SK-N-SH (cell line): ENCODE results near the gene HP. TPM values are rescaled to one million over a fixed set of nuclear protein-coding genes. Genes with fewer than 3 reads are reported as not detected.

Source experiments
- CTCF ChIA-PET: fragments of 300-600, 350-600 bp; formaldehyde crosslinking; extraction: SDS; loops from one replicate; lab custom pipeline; 2021; lab: Yijun Ruan, JAX
- POLR2A ChIA-PET: fragments of 350-600 bp; sonication (Branson Sonifier 250); formaldehyde crosslinking; extraction: SDS; loops from one replicate; lab custom pipeline; 2020; ENCODE audit warnings: antibody characterized with exemption, inconsistent platforms; lab: Yijun Ruan, JAX
- DNase-seq: peaks from one replicate; pipeline ENCODE4 v3.0.0; 2012
- H2AFZ ChIP-seq: fragments of 200-600 bp; sonication (generic); 2 replicates; pipeline ENCODE4 v1.8.1; 2016; ENCODE audit warnings: antibody characterized with exemption, mild to moderate bottlenecking, low read depth
- H3F3A ChIP-seq: fragments of 200-600 bp; sonication (generic); replicated peaks from 2 replicates; pipeline ENCODE3; 2016; ENCODE audit warnings: antibody characterized with exemption, mild to moderate bottlenecking; ENCODE audit not compliant: insufficient read depth
- H3K27ac ChIP-seq, 2 experiments: fragments of 200-500 bp in 1 of 2; fragments of 200-600 bp in 1 of 2; sonication (Bioruptor generic) in 1 of 2; sonication (generic), shearing (Covaris generic) in 1 of 2; 2 replicates each; pipeline versions ENCODE4 v1.5.1 to v1.6.1; 2014 to 2016; ENCODE audit warnings: low read depth in 2 of 2, inconsistent platforms in 1 of 2, low read length in 1 of 2, mild to moderate bottlenecking in 1 of 2, mixed read lengths in 1 of 2
- H3K27me3 ChIP-seq: fragments of 200-600 bp; sonication (generic), shearing (Covaris generic); 2 replicates; pipeline ENCODE4 v1.6.1; 2016; ENCODE audit warnings: mixed run types; ENCODE audit not compliant: insufficient read depth
- H3K36me3 ChIP-seq, 2 experiments: fragments of 200-500 bp in 1 of 2; fragments of 200-600 bp in 1 of 2; sonication (Bioruptor generic) in 1 of 2; sonication (generic) in 1 of 2; replicated peaks in 1 of 2; 2 replicates each; pipeline versions ENCODE3 to v1.5.1; 2014 to 2016; ENCODE audit warnings: low read length in 1 of 2, mild to moderate bottlenecking in 1 of 2; ENCODE audit not compliant: insufficient read depth in 2 of 2, control insufficient read depth in 1 of 2
- H3K4me1 ChIP-seq, 2 experiments: fragments of 200-500 bp in 1 of 2; fragments of 200-600 bp in 1 of 2; sonication (Bioruptor generic) in 1 of 2; sonication (generic), shearing (Covaris generic) in 1 of 2; 2 replicates each; pipeline versions ENCODE4 v1.5.1 to v1.6.1; 2014 to 2016; ENCODE audit warnings: low read depth in 1 of 2, low read length in 1 of 2, mixed run types in 1 of 2; ENCODE audit not compliant: insufficient read depth in 2 of 2, control insufficient read depth in 1 of 2
- H3K4me2 ChIP-seq: fragments of 200-600 bp; sonication (generic), shearing (Covaris generic); 2 replicates; pipeline ENCODE4 v1.6.1; 2017; ENCODE audit warnings: mixed run types
- H3K4me3 ChIP-seq, 2 experiments: fragments of 200-500 bp in 1 of 2; fragments of 200-600 bp in 1 of 2; sonication (Bioruptor generic) in 1 of 2; sonication (generic), shearing (Covaris generic) in 1 of 2; 2 replicates each; pipeline versions ENCODE4 v1.5.1 to v1.8.1; 2014 to 2016; ENCODE audit warnings: low read depth in 2 of 2, inconsistent platforms in 1 of 2, low read length in 1 of 2, mild to moderate bottlenecking in 1 of 2, mixed read lengths in 1 of 2, moderate library complexity in 1 of 2
- H3K79me2 ChIP-seq: fragments of 200-600 bp; sonication (generic); 2 replicates; pipeline ENCODE4 v1.8.1; 2017; ENCODE audit warnings: mild to moderate bottlenecking; ENCODE audit not compliant: insufficient read depth
- H3K9ac ChIP-seq: fragments of 200-600 bp; sonication (generic); 2 replicates; pipeline ENCODE4 v1.6.1; 2017; ENCODE audit warnings: mixed run types
- H3K9me2 ChIP-seq: fragments of 200-600 bp; sonication (generic); 2 replicates; pipeline ENCODE4 v1.6.1; 2017; ENCODE audit warnings: mixed run types
- H3K9me3 ChIP-seq: fragments of 200-600 bp; sonication (generic); 2 replicates; pipeline ENCODE4 v1.6.1; 2017; ENCODE audit warnings: mixed run types, mild to moderate bottlenecking, moderate library complexity
- H4K20me1 ChIP-seq: fragments of 200-600 bp; sonication (generic); 2 replicates; pipeline ENCODE4 v1.6.1; 2017; ENCODE audit warnings: mild to moderate bottlenecking, mixed run types; ENCODE audit not compliant: insufficient read depth
- ELF1 ChIP-seq: IDR thresholded peaks from 2 replicates; pipeline ENCODE4 v1.4.0; 2012
- EP300 ChIP-seq, 2 experiments: IDR thresholded peaks; 2 replicates each; pipeline versions ENCODE4 v1.4.0 to v1.6.1; 2012; ENCODE audit warnings: borderline replicate concordance in 1 of 2, low read depth in 1 of 2, low read length in 1 of 2
- MEF2A ChIP-seq: IDR thresholded peaks from 2 replicates; pipeline ENCODE4 v1.4.0; 2012; ENCODE audit warnings: low read depth, borderline replicate concordance
- MXI1 ChIP-seq: IDR thresholded peaks from 2 replicates; pipeline ENCODE4 v1.6.1; 2012; ENCODE audit warnings: mild to moderate bottlenecking, low read depth, low read length, improper control_type of control experiment
- NFIC ChIP-seq: IDR thresholded peaks from 2 replicates; pipeline ENCODE4 v1.4.0; 2012; ENCODE audit warnings: borderline replicate concordance
- POLR2AphosphoS5 ChIP-seq: IDR thresholded peaks from 2 replicates; pipeline ENCODE4 v1.6.1; 2012; ENCODE audit warnings: low read depth, low read length
- RAD21 ChIP-seq: IDR thresholded peaks from 2 replicates; pipeline ENCODE4 v1.6.1; 2012; ENCODE audit warnings: mild to moderate bottlenecking, low read length
- RXRA ChIP-seq: IDR thresholded peaks from 2 replicates; pipeline ENCODE4 v1.4.0; 2012; ENCODE audit warnings: low read depth, mild to moderate bottlenecking, borderline replicate concordance
- SIN3A ChIP-seq: IDR thresholded peaks from 2 replicates; pipeline ENCODE4 v1.6.1; 2012; ENCODE audit warnings: low read depth, mild to moderate bottlenecking, low read length, moderate library complexity, borderline replicate concordance
- SMC3 ChIP-seq: IDR thresholded peaks from 2 replicates; pipeline ENCODE4 v1.6.1; 2012; ENCODE audit warnings: low read depth, low read length, improper control_type of control experiment
- TAF1 ChIP-seq: IDR thresholded peaks from 2 replicates; pipeline ENCODE4 v1.6.1; 2012; ENCODE audit warnings: low read depth, mild to moderate bottlenecking, low read length, moderate library complexity, borderline replicate concordance
- TCF12 ChIP-seq: IDR thresholded peaks from 2 replicates; pipeline ENCODE4 v1.4.0; 2012
- TEAD4 ChIP-seq: IDR thresholded peaks from 2 replicates; pipeline ENCODE4 v1.4.0; 2012; ENCODE audit warnings: mild to moderate bottlenecking, borderline replicate concordance; ENCODE audit not compliant: insufficient read depth
- WGBS: methylation state at CpG from one replicate; pipeline ENCODE4 v1.1.6; 2017; ENCODE audit warnings: low lambda C conversion rate; 5-methylcytosine and 5-hydroxymethylcytosine counted together
- polyA plus RNA-seq, 3 experiments: library from polyadenylated mRNA; depleted of rRNA; stranded (reverse); fragments of >200 nt; gene quantifications; 2 replicates each; pipeline ENCODE4 v1.2.3, GENCODE V29; 2012
- TF ChIP-seq, protein P1 (sequence below): IDR thresholded peaks from 2 replicates; pipeline ENCODE4 v1.4.0; 2012; ENCODE audit warnings: low read depth
- TF ChIP-seq, protein P2 (sequence below): IDR thresholded peaks from 2 replicates; pipeline ENCODE4; 2012
- TF ChIP-seq, protein P3 (sequence below): IDR thresholded peaks from 2 replicates; pipeline ENCODE4 v1.4.0; 2012; ENCODE audit warnings: low read depth, borderline replicate concordance

Gene HP
- polyA plus RNA-seq, 1 of the 3 experiments (the other 2 are of a cell fraction) = not detected

DNA sequence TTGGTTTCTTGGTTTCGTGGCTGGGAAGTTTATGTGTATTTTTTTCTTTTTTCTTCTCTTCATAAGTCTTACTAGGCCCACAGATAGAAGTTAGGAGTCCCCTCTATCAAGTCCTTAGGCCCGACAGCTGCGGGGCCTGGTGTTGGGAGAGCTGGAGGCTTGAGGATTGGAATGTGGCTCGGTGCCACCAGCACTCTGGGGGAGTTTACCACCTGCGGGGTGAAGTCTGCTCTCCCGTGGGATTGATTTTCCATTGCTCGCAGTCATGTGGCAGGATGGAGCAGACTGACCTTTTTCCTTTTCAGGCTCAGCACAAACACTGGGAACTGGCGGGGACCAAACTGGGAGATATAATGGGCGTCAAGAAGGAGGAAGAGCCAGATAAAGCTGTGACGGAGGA lies 46.9 kb downstream of the HP start:
- Histone ChIP-seq H3K9ac (no peak overlapping the region), H3K36me3 (peaks cover 39 to 94% of the 10 kb centered on the region in 2 experiments), H4K20me1 (0 out of 2 replicates have a peak, but pooled peaks cover 5% of the 10 kb centered on the region), H3K4me3 (no peak overlapping the region), H2AFZ (no peak overlapping the region), H3F3A (no peaks in the 10 kb centered on the region), H3K4me2 (no peak overlapping the region), H3K27me3 (no peaks in the 10 kb centered on the region), H3K79me2 (peaks cover 6% of the 10 kb centered on the region), H3K9me2 (no peaks in the 10 kb centered on the region), H3K27ac (no peak overlapping the region), H3K4me1 (no peaks in the 10 kb centered on the region), H3K9me3 (no peaks in the 10 kb centered on the region)
- TF ChIP-seq MXI1 (no peak), POLR2AphosphoS5 (no peak)
- TF ChIP-seq, protein P1, sequence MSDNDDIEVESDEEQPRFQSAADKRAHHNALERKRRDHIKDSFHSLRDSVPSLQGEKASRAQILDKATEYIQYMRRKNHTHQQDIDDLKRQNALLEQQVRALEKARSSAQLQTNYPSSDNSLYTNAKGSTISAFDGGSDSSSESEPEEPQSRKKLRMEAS = no peak
- CTCF ChIA-PET = interaction anchor here (8.3 kb wide), 1 partner anchor 33 kb away, joined by 48 read pairs; no protein-coding TSS in a partner anchor
- 93% methylated on average over 10 of the region's 10 CpGs for WGBS
- no peak for DNase-seq
- POLR2A ChIA-PET = no interaction called here

DNA sequence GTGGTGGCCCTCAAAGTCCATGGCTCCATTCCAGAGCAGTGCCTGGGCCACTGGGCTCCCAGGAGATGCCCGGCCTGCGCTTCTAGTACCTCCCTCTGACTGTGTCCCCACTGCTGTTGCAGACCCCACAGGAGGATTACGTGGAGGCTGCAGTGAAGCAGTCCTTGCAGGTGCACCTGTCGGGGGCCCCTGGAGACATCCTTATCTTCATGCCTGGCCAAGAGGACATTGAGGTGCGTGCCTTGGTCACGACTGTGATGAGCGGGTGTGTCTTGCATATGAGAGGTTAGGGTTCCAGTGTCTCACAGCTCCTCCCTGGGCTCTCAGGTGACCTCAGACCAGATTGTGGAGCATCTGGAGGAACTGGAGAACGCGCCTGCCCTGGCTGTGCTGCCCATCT lies 50.6 kb downstream of the HP start:
- H3K27ac ChIP-seq = no peak overlapping the region
- H3K4me2 ChIP-seq = no peak overlapping the region
- H3K4me3 ChIP-seq = no peak overlapping the region
- peaks cover 34 to 98% of the 10 kb centered on the region in 2 experiments for H3K36me3 ChIP-seq
- ChIA-PET POLR2A (no interaction called here), CTCF (no interaction called here)
- H3F3A ChIP-seq = no peaks in the 10 kb centered on the region
- WGBS = 95% methylated on average over 7 of the region's 9 CpGs
- H3K9me3 ChIP-seq = no peaks in the 10 kb centered on the region
- H3K9ac ChIP-seq = no peak overlapping the region
- DNase-seq = no peak
- no peaks in the 10 kb centered on the region for H3K79me2 ChIP-seq
- no peaks in the 10 kb centered on the region for H3K27me3 ChIP-seq
- no peaks in the 10 kb centered on the region for H3K4me1 ChIP-seq
- H3K9me2 ChIP-seq = no peaks in the 10 kb centered on the region
- TF ChIP-seq NFIC = no peak
- no peak for TF ChIP-seq EP300 (IDR thresholded peaks at IDR 0.05; ENCODE audit: borderline replicate concordance in 1 of 2, low read depth in 1 of 2, low read length in 1 of 2)
- no peak for TF ChIP-seq TAF1
- TF ChIP-seq MEF2A = no peak
- TF ChIP-seq RAD21 = no peak
- no peak for TF ChIP-seq ELF1
- TF ChIP-seq RXRA = no peak
- TF ChIP-seq SMC3 = no peak
- TF ChIP-seq, protein P1 = no peak
- no peak for TF ChIP-seq POLR2AphosphoS5
- no peak for TF ChIP-seq TCF12
- TF ChIP-seq SIN3A = no peak
- TF ChIP-seq, protein P2, sequence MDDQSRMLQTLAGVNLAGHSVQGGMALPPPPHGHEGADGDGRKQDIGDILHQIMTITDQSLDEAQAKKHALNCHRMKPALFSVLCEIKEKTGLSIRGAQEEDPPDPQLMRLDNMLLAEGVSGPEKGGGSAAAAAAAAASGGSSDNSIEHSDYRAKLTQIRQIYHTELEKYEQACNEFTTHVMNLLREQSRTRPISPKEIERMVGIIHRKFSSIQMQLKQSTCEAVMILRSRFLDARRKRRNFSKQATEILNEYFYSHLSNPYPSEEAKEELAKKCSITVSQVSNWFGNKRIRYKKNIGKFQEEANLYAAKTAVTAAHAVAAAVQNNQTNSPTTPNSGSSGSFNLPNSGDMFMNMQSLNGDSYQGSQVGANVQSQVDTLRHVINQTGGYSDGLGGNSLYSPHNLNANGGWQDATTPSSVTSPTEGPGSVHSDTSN = no peak
- TF ChIP-seq MXI1 = no peak
- TF ChIP-seq, protein P3, sequence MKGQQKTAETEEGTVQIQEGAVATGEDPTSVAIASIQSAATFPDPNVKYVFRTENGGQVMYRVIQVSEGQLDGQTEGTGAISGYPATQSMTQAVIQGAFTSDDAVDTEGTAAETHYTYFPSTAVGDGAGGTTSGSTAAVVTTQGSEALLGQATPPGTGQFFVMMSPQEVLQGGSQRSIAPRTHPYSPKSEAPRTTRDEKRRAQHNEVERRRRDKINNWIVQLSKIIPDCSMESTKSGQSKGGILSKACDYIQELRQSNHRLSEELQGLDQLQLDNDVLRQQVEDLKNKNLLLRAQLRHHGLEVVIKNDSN = no peak
- TF ChIP-seq TEAD4 = no peak
- H4K20me1 ChIP-seq = no peaks in the 10 kb centered on the region
- no peak overlapping the region for H2AFZ ChIP-seq
